CD4-positive, alpha-beta T cell (primary cell): Measurements from ENCODE around the gene CHAC2. TPM values are rescaled to one million over a fixed set of nuclear protein-coding genes. Genes with fewer than 3 reads are reported as not detected.

Experiments
- ATAC-seq: fragments of 200-7000 bp; cut with Tn5 transposase; one replicate; pipeline ENCODE4 v1.10.0; 2022; ENCODE audit warnings: mild to moderate bottlenecking; ENCODE audit not compliant: poor library complexity
- CTCF ChIA-PET: fragments of 350-600 bp; sonication (Branson Sonifier 250); formaldehyde crosslinking; loops from one replicate; lab custom pipeline; 2021; ENCODE audit warnings: antibody characterized with exemption, inconsistent platforms; lab: Charles Lee
- POLR2A ChIA-PET: fragments of 350-600 bp; sonication (Branson Sonifier 250); formaldehyde crosslinking; loops from one replicate; lab custom pipeline; 2021; ENCODE audit warnings: antibody characterized with exemption, inconsistent platforms; lab: Charles Lee
- DNase-seq, 14 experiments: peaks; one replicate each; pipeline ENCODE4 v3.0.0-alpha.2; 2013 to 2020; ENCODE audit warnings: mixed read lengths in 2 of 14
- H3K27ac ChIP-seq, 2 donors: one replicate each; pipeline versions ENCODE4 v1.5.1 to v1.7.0; 2013; ENCODE audit warnings: low read length in 2 of 2, low read depth in 1 of 2, mild to moderate bottlenecking in 1 of 2
- H3K27me3 ChIP-seq, 2 experiments: 1 replicate in 1 of 2; 2 replicates in 1 of 2; pipeline versions ENCODE4 v1.6.1 to v1.7.0; 2013; ENCODE audit warnings: low read length in 2 of 2, control low read depth in 1 of 2, mild to moderate bottlenecking in 1 of 2, moderate library complexity in 1 of 2; ENCODE audit not compliant: insufficient read depth in 2 of 2, control insufficient read depth in 1 of 2
- H3K36me3 ChIP-seq: one replicate; pipeline ENCODE4 v1.6.1; 2013; ENCODE audit warnings: low read length, control low read depth; ENCODE audit not compliant: insufficient read depth
- H3K4me1 ChIP-seq: one replicate; pipeline ENCODE4 v1.6.1; 2013; ENCODE audit warnings: low read length, control low read depth; ENCODE audit not compliant: insufficient read depth
- H3K4me3 ChIP-seq: one replicate; pipeline ENCODE4 v1.5.1; 2013; ENCODE audit warnings: mild to moderate bottlenecking, low read length, moderate library complexity
- H3K9me3 ChIP-seq, 2 experiments: 1 replicate in 1 of 2; 2 replicates in 1 of 2; pipeline versions ENCODE4 v1.6.1 to v1.7.0; 2013; ENCODE audit warnings: low read length in 2 of 2, mild to moderate bottlenecking in 2 of 2, control low read depth in 1 of 2, moderate library complexity in 1 of 2; ENCODE audit not compliant: control insufficient read depth in 1 of 2, insufficient read depth in 1 of 2
- H3K27ac Mint-ChIP-seq: one replicate; pipeline ENCODE4 v1.8.0; 2020; ENCODE audit warnings: mixed read lengths
- H3K27me3 Mint-ChIP-seq: one replicate; pipeline ENCODE4 v1.8.0; 2021; ENCODE audit warnings: mixed read lengths
- H3K36me3 Mint-ChIP-seq: one replicate; pipeline ENCODE4 v1.8.0; 2021; ENCODE audit warnings: low read depth, mixed read lengths
- H3K4me1 Mint-ChIP-seq: one replicate; pipeline ENCODE4 v1.8.0; 2021; ENCODE audit warnings: low read depth, mixed read lengths
- H3K4me3 Mint-ChIP-seq: one replicate; pipeline ENCODE4 v1.8.0; 2020; ENCODE audit warnings: mild to moderate bottlenecking, mixed read lengths
- H3K9me3 Mint-ChIP-seq: one replicate; pipeline ENCODE4 v1.8.0; 2020; ENCODE audit warnings: mixed read lengths
- intact Hi-C, 2 experiments: fragments of 100-400 bp; cut with DNase I in 1 of 2; cut with micrococcal nuclease in 1 of 2; formaldehyde crosslinking; loops; one replicate each; pipeline versions ENCODE4 v1.15.1 to v1.9.0; 2023 to 2025; cut with DNase I, micrococcal nuclease
- total RNA-seq, 174 experiments: library from RNA in 2 of 174; stranded (reverse) in 2 of 174; gene quantifications; one replicate each; pipeline ENCODE4 v1.2.3 and lab custom pipeline; 2021 to 2026
- TF ChIP-seq, protein P1 (sequence below): fragments of 200-600 bp; IDR thresholded peaks from one replicate; pipeline ENCODE4 v1.8.0; 2022; ENCODE audit warnings: antibody characterized with exemption, mild to moderate bottlenecking

The CHAC2 gene
- total RNA-seq, 2 experiments from 2014 or later = 0.47 to 0.85 TPM

DNA sequence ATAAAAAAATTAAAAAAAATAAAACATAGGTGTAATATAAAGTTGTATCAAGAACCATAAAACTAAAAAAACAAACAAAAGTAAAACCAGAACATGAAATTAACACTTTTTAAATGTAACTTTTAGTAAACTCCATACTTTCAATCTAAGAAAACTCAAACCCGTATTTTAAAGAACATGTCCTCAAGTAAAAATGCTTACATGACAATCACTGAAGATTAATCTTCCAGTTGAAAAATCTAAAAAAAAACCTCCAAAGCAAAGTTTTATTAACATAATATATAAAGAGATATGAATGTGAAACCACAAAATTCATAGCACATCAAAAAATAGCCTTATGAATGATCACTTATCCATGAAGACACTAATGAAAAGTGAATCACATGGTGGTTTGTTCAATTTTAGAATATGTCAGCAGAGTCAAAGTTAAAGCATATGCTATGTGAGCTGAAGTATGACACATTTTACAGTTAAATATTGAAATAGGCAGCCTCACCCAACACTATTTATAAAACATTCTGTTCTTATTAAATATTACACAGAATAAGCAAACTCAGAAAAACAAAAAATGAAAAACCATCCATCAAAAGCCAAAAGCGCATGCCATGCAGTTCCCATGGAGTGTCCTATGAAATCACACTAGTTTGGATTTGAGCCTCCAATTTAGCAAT is 23.1 kb upstream of the CHAC2 start:
- Mint-ChIP-seq H3K9me3 (no peaks in the 10 kb centered on the region), H3K36me3 (peaks cover 70% of the 10 kb centered on the region), H3K4me1 (peaks cover 13% of the 10 kb centered on the region), H3K27me3 (no peaks in the 10 kb centered on the region), H3K27ac (no peak overlapping the region), H3K4me3 (no peak overlapping the region)
- DNase-seq (no peak), ATAC-seq (no peak)
- CTCF ChIA-PET = no interaction called here
- Histone ChIP-seq H3K4me3 (no peak overlapping the region), H3K27ac (no peak overlapping the region), H3K4me1 (no peaks in the 10 kb centered on the region), H3K9me3 (no peaks in the 10 kb centered on the region), H3K27me3 (no peaks in the 10 kb centered on the region), H3K36me3 (peaks cover 19% of the 10 kb centered on the region)
- intact Hi-C loops = no loop called here
- TF ChIP-seq, protein P1, sequence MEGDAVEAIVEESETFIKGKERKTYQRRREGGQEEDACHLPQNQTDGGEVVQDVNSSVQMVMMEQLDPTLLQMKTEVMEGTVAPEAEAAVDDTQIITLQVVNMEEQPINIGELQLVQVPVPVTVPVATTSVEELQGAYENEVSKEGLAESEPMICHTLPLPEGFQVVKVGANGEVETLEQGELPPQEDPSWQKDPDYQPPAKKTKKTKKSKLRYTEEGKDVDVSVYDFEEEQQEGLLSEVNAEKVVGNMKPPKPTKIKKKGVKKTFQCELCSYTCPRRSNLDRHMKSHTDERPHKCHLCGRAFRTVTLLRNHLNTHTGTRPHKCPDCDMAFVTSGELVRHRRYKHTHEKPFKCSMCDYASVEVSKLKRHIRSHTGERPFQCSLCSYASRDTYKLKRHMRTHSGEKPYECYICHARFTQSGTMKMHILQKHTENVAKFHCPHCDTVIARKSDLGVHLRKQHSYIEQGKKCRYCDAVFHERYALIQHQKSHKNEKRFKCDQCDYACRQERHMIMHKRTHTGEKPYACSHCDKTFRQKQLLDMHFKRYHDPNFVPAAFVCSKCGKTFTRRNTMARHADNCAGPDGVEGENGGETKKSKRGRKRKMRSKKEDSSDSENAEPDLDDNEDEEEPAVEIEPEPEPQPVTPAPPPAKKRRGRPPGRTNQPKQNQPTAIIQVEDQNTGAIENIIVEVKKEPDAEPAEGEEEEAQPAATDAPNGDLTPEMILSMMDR = no peak
- POLR2A ChIA-PET = no interaction called here

DNA sequence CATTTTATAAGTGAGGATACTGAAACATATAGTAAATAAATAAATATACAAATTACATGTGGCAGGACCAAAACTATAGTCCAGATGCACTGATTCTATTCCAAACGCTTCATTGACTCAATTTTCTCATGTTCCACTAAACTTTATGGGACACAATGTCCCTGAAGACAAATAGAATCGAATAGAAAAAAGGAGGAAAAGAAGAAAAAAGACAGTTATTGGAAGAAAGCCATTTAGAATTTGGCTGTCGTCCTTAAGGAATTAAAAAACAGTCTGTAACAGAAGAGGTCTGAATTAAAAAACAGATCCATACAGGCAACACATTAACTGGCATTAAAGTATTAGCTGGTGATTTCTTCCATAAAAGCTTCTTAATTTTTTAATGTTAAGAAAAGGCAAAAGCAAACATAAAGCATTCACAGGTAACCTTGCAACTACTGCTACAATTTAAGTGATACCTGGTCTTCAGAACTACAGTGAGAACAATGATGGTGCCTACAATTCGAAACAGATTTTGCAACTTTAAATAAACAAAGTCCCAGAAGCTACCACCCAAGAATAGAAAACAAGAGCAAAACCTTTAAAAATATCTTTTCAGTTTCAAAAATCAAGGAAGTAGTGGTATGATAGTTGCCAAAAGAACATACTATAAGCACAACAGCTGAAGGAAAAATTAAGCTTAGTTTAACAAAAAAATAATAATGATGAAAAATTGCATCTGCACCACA is 17.4 kb upstream of the CHAC2 start:
- intact Hi-C loops = no loop called here
- Histone ChIP-seq H3K36me3 (peaks cover 21% of the 10 kb centered on the region), H3K27me3 (no peaks in the 10 kb centered on the region), H3K9me3 (no peaks in the 10 kb centered on the region), H3K27ac (no peak overlapping the region), H3K4me3 (no peak overlapping the region), H3K4me1 (no peaks in the 10 kb centered on the region)
- DNase-seq = no peak
- ChIA-PET CTCF (no interaction called here), POLR2A (interaction anchor here (1.0 to 1.4 kb wide), 2 partner anchors 17 to 27 kb away, joined by 3 to 4 read pairs; partner anchors contain the start of gene CHAC2)
- no peaks in the 10 kb centered on the region for H3K4me1 Mint-ChIP-seq
- ATAC-seq = no peak
- H3K27me3 Mint-ChIP-seq = no peaks in the 10 kb centered on the region
- H3K4me3 Mint-ChIP-seq = no peak overlapping the region
- TF ChIP-seq, protein P1 = no peak
- no peaks in the 10 kb centered on the region for H3K9me3 Mint-ChIP-seq
- peaks cover 55% of the 10 kb centered on the region for H3K36me3 Mint-ChIP-seq
- no peak overlapping the region for H3K27ac Mint-ChIP-seq

DNA sequence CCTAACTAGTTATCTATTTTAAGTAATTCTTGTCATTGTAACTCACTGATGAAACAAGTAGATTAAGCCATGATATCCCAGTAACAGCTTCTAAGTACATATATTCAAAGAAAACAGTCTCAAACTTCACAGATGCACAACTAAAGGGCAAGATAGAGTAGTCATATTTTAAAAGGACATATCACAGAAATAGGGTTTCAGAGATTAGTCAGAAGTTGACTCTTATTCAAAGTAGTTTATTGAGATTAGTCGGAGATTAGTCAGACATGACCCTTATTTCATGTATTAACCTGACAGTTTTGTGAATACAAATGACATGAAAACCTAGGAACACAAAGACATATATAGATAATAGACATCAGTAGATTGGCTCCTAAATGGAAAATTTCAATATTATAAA is 15.9 kb upstream of the CHAC2 start:
- Mint-ChIP-seq H3K9me3 (no peaks in the 10 kb centered on the region), H3K27me3 (no peaks in the 10 kb centered on the region), H3K27ac (no peak overlapping the region), H3K36me3 (peaks cover 51% of the 10 kb centered on the region), H3K4me3 (no peak overlapping the region), H3K4me1 (no peaks in the 10 kb centered on the region)
- no peak overlapping the region for H3K27ac ChIP-seq
- no peaks in the 10 kb centered on the region for H3K9me3 ChIP-seq
- CTCF ChIA-PET = no interaction called here
- peaks cover 29% of the 10 kb centered on the region for H3K36me3 ChIP-seq
- DNase-seq (no peak), ATAC-seq (no peak)
- POLR2A ChIA-PET = no interaction called here
- H3K4me1 ChIP-seq = no peaks in the 10 kb centered on the region
- intact Hi-C loops = no loop called here
- no peak overlapping the region for H3K4me3 ChIP-seq
- TF ChIP-seq, protein P1 = no peak
- no peaks in the 10 kb centered on the region for H3K27me3 ChIP-seq
